ENCODE measurements around the gene RNF149. TPM values are rescaled to one million over a fixed set of nuclear protein-coding genes. Genes with fewer than 3 reads are reported as not detected.
"Not testable (repeated sequence)": the region's sequence is repeated elsewhere in the genome, so short reads cannot be mapped to it uniquely, and the experiment has no call there.

The RNF149 gene
- total RNA-seq, 8 experiments from 2014 or later: 16.8 to 44.7 (median 24.4) TPM

- ATAC-seq (replicated peaks in 6 of 8); in situ Hi-C loops (cut with MboI; ENCODE audit: low pct_unique_long_range_greater_than_20kb in 2 of 9, low sequenced_read_pairs in 9 of 9, unreplicated experiment in 9 of 9); H3K27ac ChIP-seq; H3K4me1 ChIP-seq (replicated peaks in 1 of 2); H3K4me3 ChIP-seq: not testable (repeated sequence)
- 58 to 100% (median 90%) methylated on average over 2 to 5 of the region's 5 CpGs; no CpG with 5 or more reads in 1 of the 10 experiments for WGBS, 10 experiments
These were observed 63.0 kb downstream of the RNF149 start for GRCh38 chr2:101245468-101245867.

- 82 to 100% (median 91%) methylated on average over 2 to 7 of the region's 12 CpGs; no CpG with 5 or more reads in 3 of the 10 experiments for WGBS, 10 experiments
- in situ Hi-C loops (cut with MboI; ENCODE audit: low pct_unique_long_range_greater_than_20kb in 2 of 9, low sequenced_read_pairs in 9 of 9, unreplicated experiment in 9 of 9); H3K4me1 ChIP-seq (replicated peaks in 1 of 2); H3K4me3 ChIP-seq; ATAC-seq (replicated peaks in 6 of 8); H3K27ac ChIP-seq: not testable (repeated sequence)
These were observed 63.6 kb downstream of the RNF149 start for GRCh38 chr2:101244899-101245298.

- in situ Hi-C loops (cut with MboI; ENCODE audit: low pct_unique_long_range_greater_than_20kb in 2 of 9, low sequenced_read_pairs in 9 of 9, unreplicated experiment in 9 of 9); H3K27ac ChIP-seq; ATAC-seq (replicated peaks in 6 of 8); H3K4me3 ChIP-seq; H3K4me1 ChIP-seq (replicated peaks in 1 of 2): not testable (repeated sequence)
- WGBS, 10 experiments: 60 to 100% (median 95%) methylated on average over 1 to 3 of the region's 4 CpGs; no CpG with 5 or more reads in 7 of the 10 experiments
These were observed 64.1 kb downstream of the RNF149 start for GRCh38 chr2:101244373-101244772.

GRCh38 chr2:101241158-101241557, 67.3 kb downstream of the RNF149 start:
- in situ Hi-C loops (cut with MboI; ENCODE audit: low pct_unique_long_range_greater_than_20kb in 2 of 9, low sequenced_read_pairs in 9 of 9, unreplicated experiment in 9 of 9): no loop called here
- Histone ChIP-seq H3K4me3 (no peak overlapping the region), H3K27ac (no peak overlapping the region), H3K4me1 (replicated peaks in 1 of 2) (no peaks in the 10 kb centered on the region)
- no peak for ATAC-seq (replicated peaks in 6 of 8)
- 13 to 86% (median 68%) methylated on average over 2 to 5 of the region's 5 CpGs for WGBS, 10 experiments

GRCh38 chr2:101240694-101241093, 67.8 kb downstream of the RNF149 start:
- ATAC-seq (replicated peaks in 6 of 8); H3K27ac ChIP-seq; H3K4me3 ChIP-seq; in situ Hi-C loops (cut with MboI; ENCODE audit: low pct_unique_long_range_greater_than_20kb in 2 of 9, low sequenced_read_pairs in 9 of 9, unreplicated experiment in 9 of 9); H3K4me1 ChIP-seq (replicated peaks in 1 of 2): not testable (repeated sequence)
- 17 to 36% (median 27%) methylated on average over 1 to 2 of the region's 2 CpGs; no CpG with 5 or more reads in 6 of the 10 experiments for WGBS, 10 experiments

GRCh38 chr2:101239760-101240118, 68.8 kb downstream of the RNF149 start:
- H3K27ac ChIP-seq; H3K4me1 ChIP-seq (replicated peaks in 1 of 2); H3K4me3 ChIP-seq; in situ Hi-C loops (cut with MboI; ENCODE audit: low pct_unique_long_range_greater_than_20kb in 2 of 9, low sequenced_read_pairs in 9 of 9, unreplicated experiment in 9 of 9); ATAC-seq (replicated peaks in 6 of 8): not testable (repeated sequence)
- WGBS, 10 experiments: 57 to 100% (median 80%) methylated on average over 1 to 2 of the region's 2 CpGs; no CpG with 5 or more reads in 3 of the 10 experiments

GRCh38 chr2:101238930-101239759, 69.4 kb downstream of the RNF149 start:
- WGBS, 10 experiments: 41 to 93% (median 75%) methylated on average over 2 to 10 of the region's 12 CpGs
- Histone ChIP-seq H3K4me3 (no peak overlapping the region), H3K4me1 (replicated peaks in 1 of 2) (no peaks in the 10 kb centered on the region), H3K27ac (no peak overlapping the region)
- in situ Hi-C loops (cut with MboI; ENCODE audit: low pct_unique_long_range_greater_than_20kb in 2 of 9, low sequenced_read_pairs in 9 of 9, unreplicated experiment in 9 of 9): no loop called here
- no peak for ATAC-seq (replicated peaks in 6 of 8)

GRCh38 chr2:101237944-101238343, 70.6 kb downstream of the RNF149 start:
- in situ Hi-C loops (cut with MboI; ENCODE audit: low pct_unique_long_range_greater_than_20kb in 2 of 9, low sequenced_read_pairs in 9 of 9, unreplicated experiment in 9 of 9); H3K4me1 ChIP-seq (replicated peaks in 1 of 2); ATAC-seq (replicated peaks in 6 of 8); H3K4me3 ChIP-seq; H3K27ac ChIP-seq: not testable (repeated sequence)
- 0 to 92% (median 80%) methylated on average over 1 to 4 of the region's 5 CpGs; no CpG with 5 or more reads in 3 of the 10 experiments for WGBS, 10 experiments

- in situ Hi-C loops (cut with MboI; ENCODE audit: low pct_unique_long_range_greater_than_20kb in 2 of 9, low sequenced_read_pairs in 9 of 9, unreplicated experiment in 9 of 9); ATAC-seq (replicated peaks in 6 of 8); H3K27ac ChIP-seq; H3K4me3 ChIP-seq; H3K4me1 ChIP-seq (replicated peaks in 1 of 2): not testable (repeated sequence)
- 50 to 80% methylated on average over 1 of the region's 1 CpG; no CpG with 5 or more reads in 8 of the 10 experiments for WGBS, 10 experiments
These were observed 72.5 kb downstream of the RNF149 start for GRCh38 chr2:101235956-101236355.

GRCh38 chr2:101234169-101234938, 74.1 kb downstream of the RNF149 start:
- Histone ChIP-seq H3K4me3 (no peak overlapping the region), H3K27ac (no peak overlapping the region), H3K4me1 (replicated peaks in 1 of 2) (no peaks in the 10 kb centered on the region)
- in situ Hi-C loops (cut with MboI; ENCODE audit: low pct_unique_long_range_greater_than_20kb in 2 of 9, low sequenced_read_pairs in 9 of 9, unreplicated experiment in 9 of 9): no loop called here
- 40 to 91% (median 73%) methylated on average over 2 to 10 of the region's 12 CpGs; no CpG with 5 or more reads in 2 of the 10 experiments for WGBS, 10 experiments
- no peak for ATAC-seq (replicated peaks in 6 of 8)

- no peak overlapping the region for H3K27ac ChIP-seq
- in situ Hi-C loops (cut with MboI; ENCODE audit: low pct_unique_long_range_greater_than_20kb in 2 of 9, low sequenced_read_pairs in 9 of 9, unreplicated experiment in 9 of 9): no loop called here
- no peaks in the 10 kb centered on the region for H3K4me1 ChIP-seq (replicated peaks in 1 of 2)
- no peak for ATAC-seq (replicated peaks in 6 of 8)
- WGBS, 10 experiments: 63 to 100% (median 79%) methylated on average over 1 to 6 of the region's 6 CpGs; no CpG with 5 or more reads in 2 of the 10 experiments
- H3K4me3 ChIP-seq: no peak overlapping the region
These were observed 75.7 kb downstream of the RNF149 start for GRCh38 chr2:101232770-101233169.

- Histone ChIP-seq H3K4me1 (replicated peaks in 1 of 2) (no peaks in the 10 kb centered on the region), H3K27ac (no peak overlapping the region), H3K4me3 (no peak overlapping the region)
- ATAC-seq (replicated peaks in 6 of 8): no peak
- WGBS, 10 experiments: 63 to 93% (median 81%) methylated on average over 1 to 6 of the region's 6 CpGs
- in situ Hi-C loops (cut with MboI; ENCODE audit: low pct_unique_long_range_greater_than_20kb in 2 of 9, low sequenced_read_pairs in 9 of 9, unreplicated experiment in 9 of 9): no loop called here
These were observed 76.4 kb downstream of the RNF149 start for GRCh38 chr2:101231937-101232730.

All from motor neuron (in vitro differentiated cells).